PC-9 (cell line): Measurements from ENCODE around the gene VDAC2.

Experiments used
- CTCF ChIP-seq: fragments of 200-600 bp; sonication (generic); conservative IDR thresholded peaks from 2 replicates; pipeline ENCODE4 v1.6.1; 2017; ENCODE audit warnings: mixed run types, antibody characterized with exemption, mild to moderate bottlenecking, moderate library complexity
- EZH2 ChIP-seq: fragments of 200-600 bp; sonication (generic); IDR thresholded peaks from 2 replicates; pipeline ENCODE4 v1.8.0; 2017; ENCODE audit warnings: antibody characterized with exemption, low read depth

- TF ChIP-seq CTCF, result no peak
- TF ChIP-seq EZH2, result no peak
These were observed 24.3 kb upstream of the VDAC2 start for GRCh38 chr10:75186310-75186709.
